PC-9 (cell line): ENCODE measurements around the gene LOC101059915.
"Not testable (repeated sequence)": the region's sequence is repeated elsewhere in the genome, so short reads cannot be mapped to it uniquely, and the experiment has no call there.

Experiments
- EZH2 ChIP-seq: fragments of 200-600 bp; sonication (generic); IDR thresholded peaks from 2 replicates; pipeline ENCODE4 v1.8.0; 2017; ENCODE audit warnings: antibody characterized with exemption, low read depth
- TF ChIP-seq, protein P1 (sequence below): fragments of 200-600 bp; sonication (generic); conservative IDR thresholded peaks from 2 replicates; pipeline ENCODE4 v1.6.1; 2017; ENCODE audit warnings: mixed run types, antibody characterized with exemption, mild to moderate bottlenecking, moderate library complexity

DNA sequence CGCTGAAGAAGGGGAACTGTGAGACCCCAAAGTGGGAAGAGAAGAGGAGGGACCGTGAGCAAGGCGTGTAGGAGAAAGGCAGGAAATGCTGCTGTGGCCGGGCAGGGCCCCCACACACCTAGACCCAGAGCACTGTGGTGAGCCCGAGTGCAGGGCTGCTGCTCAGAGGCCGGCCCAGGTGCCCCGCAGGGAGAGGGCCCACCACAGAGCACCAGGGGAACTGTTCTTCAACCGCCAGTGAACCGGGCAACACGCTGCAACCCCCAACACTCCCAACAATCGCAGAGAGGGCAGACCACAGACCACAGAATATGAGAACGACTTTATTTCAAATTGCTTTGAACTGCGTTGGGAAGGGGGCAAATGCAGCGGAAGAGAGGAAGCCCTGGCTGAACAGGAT, 46.7 kb downstream of the LOC101059915 start:
- TF ChIP-seq, protein P1, sequence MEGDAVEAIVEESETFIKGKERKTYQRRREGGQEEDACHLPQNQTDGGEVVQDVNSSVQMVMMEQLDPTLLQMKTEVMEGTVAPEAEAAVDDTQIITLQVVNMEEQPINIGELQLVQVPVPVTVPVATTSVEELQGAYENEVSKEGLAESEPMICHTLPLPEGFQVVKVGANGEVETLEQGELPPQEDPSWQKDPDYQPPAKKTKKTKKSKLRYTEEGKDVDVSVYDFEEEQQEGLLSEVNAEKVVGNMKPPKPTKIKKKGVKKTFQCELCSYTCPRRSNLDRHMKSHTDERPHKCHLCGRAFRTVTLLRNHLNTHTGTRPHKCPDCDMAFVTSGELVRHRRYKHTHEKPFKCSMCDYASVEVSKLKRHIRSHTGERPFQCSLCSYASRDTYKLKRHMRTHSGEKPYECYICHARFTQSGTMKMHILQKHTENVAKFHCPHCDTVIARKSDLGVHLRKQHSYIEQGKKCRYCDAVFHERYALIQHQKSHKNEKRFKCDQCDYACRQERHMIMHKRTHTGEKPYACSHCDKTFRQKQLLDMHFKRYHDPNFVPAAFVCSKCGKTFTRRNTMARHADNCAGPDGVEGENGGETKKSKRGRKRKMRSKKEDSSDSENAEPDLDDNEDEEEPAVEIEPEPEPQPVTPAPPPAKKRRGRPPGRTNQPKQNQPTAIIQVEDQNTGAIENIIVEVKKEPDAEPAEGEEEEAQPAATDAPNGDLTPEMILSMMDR: not testable (repeated sequence)
- TF ChIP-seq EZH2: not testable (repeated sequence)
